ENCODE data around the gene C19orf25.
A peak's percentile ranks its signal among the peaks of the same experiment; 100 is the strongest.

Gene C19orf25

GRCh38 chr19:1470305-1471009 is 8.6 kb downstream of the C19orf25 start:
- peak; percentile 52 for DNase-seq (ENCODE audit: low read depth, low spot score)
- H3K4me3 ChIP-seq (ENCODE audit: low read length) = peak overlapping the region; percentile 13; the same call in 1 of the 2 replicates

- no peak overlapping the region for H3K4me3 ChIP-seq (ENCODE audit: low read length)
- DNase-seq (ENCODE audit: low read depth, low spot score) = no peak
Observed at GRCh38 chr19:1470055-1470304, 9.0 kb downstream of the C19orf25 start.

GRCh38 chr19:1469255-1470054 is 9.6 kb downstream of the C19orf25 start:
- no peak for DNase-seq (ENCODE audit: low read depth, low spot score)
- H3K4me3 ChIP-seq (ENCODE audit: low read length) = no peak overlapping the region

- no peak for DNase-seq (ENCODE audit: low read depth, low spot score)
- H3K4me3 ChIP-seq (ENCODE audit: low read length) = no peak overlapping the region
Observed at GRCh38 chr19:1468821-1469254, 10.2 kb downstream of the C19orf25 start.

GRCh38 chr19:1468274-1468820 is 10.7 kb downstream of the C19orf25 start:
- H3K4me3 ChIP-seq (ENCODE audit: low read length) = no peak overlapping the region
- no peak for DNase-seq (ENCODE audit: low read depth, low spot score)

GRCh38 chr19:1467490-1468273 is 11.3 kb downstream of the C19orf25 start:
- DNase-seq (ENCODE audit: low read depth, low spot score) = no peak
- no peak overlapping the region for H3K4me3 ChIP-seq (ENCODE audit: low read length)

GRCh38 chr19:1467215-1467489 is 11.9 kb downstream of the C19orf25 start:
- no peak for DNase-seq (ENCODE audit: low read depth, low spot score)
- H3K4me3 ChIP-seq (ENCODE audit: low read length) = no peak overlapping the region

GRCh38 chr19:1466461-1467214 is 12.4 kb downstream of the C19orf25 start:
- no peak overlapping the region for H3K4me3 ChIP-seq (ENCODE audit: low read length)
- DNase-seq (ENCODE audit: low read depth, low spot score) = no peak

GRCh38 chr19:1466018-1466460 is 13.0 kb downstream of the C19orf25 start:
- no peak overlapping the region for H3K4me3 ChIP-seq (ENCODE audit: low read length)
- DNase-seq (ENCODE audit: low read depth, low spot score) = no peak

GRCh38 chr19:1465191-1466016 is 13.6 kb downstream of the C19orf25 start:
- DNase-seq (ENCODE audit: low read depth, low spot score) = no peak
- H3K4me3 ChIP-seq (ENCODE audit: low read length) = no peak overlapping the region

GRCh38 chr19:1461862-1462261 is 17.2 kb downstream of the C19orf25 start:
- no peak for DNase-seq (ENCODE audit: low read depth, low spot score)

GRCh38 chr19:1460033-1460995 is 18.7 kb downstream of the C19orf25 start:
- no peak overlapping the region for H3K4me3 ChIP-seq (ENCODE audit: low read length)
- DNase-seq (ENCODE audit: low read depth, low spot score) = no peak

More at GRCh38 chr19:1461862-1462261, 17.2 kb downstream of the C19orf25 start:
- no peak overlapping the region for H3K4me3 ChIP-seq (ENCODE audit: low read length)

- no peak overlapping the region for H3K4me3 ChIP-seq (ENCODE audit: low read length)
- DNase-seq (ENCODE audit: low read depth, low spot score) = no peak
Observed at GRCh38 chr19:1459479-1459878, 19.5 kb downstream of the C19orf25 start.

- no peak overlapping the region for H3K4me3 ChIP-seq (ENCODE audit: low read length)
- DNase-seq (ENCODE audit: low read depth, low spot score) = no peak
Observed at GRCh38 chr19:1457892-1458291, 21.1 kb downstream of the C19orf25 start.

- no peak for DNase-seq (ENCODE audit: low read depth, low spot score)
- H3K4me3 ChIP-seq (ENCODE audit: low read length) = no peak overlapping the region
Observed at GRCh38 chr19:1457031-1457739, 21.8 kb downstream of the C19orf25 start.

- no peak overlapping the region for H3K4me3 ChIP-seq (ENCODE audit: low read length)
- DNase-seq (ENCODE audit: low read depth, low spot score) = no peak
Observed at GRCh38 chr19:1456121-1456900, 22.7 kb downstream of the C19orf25 start.
